ENCODE data around the gene AADAT.

DNA sequence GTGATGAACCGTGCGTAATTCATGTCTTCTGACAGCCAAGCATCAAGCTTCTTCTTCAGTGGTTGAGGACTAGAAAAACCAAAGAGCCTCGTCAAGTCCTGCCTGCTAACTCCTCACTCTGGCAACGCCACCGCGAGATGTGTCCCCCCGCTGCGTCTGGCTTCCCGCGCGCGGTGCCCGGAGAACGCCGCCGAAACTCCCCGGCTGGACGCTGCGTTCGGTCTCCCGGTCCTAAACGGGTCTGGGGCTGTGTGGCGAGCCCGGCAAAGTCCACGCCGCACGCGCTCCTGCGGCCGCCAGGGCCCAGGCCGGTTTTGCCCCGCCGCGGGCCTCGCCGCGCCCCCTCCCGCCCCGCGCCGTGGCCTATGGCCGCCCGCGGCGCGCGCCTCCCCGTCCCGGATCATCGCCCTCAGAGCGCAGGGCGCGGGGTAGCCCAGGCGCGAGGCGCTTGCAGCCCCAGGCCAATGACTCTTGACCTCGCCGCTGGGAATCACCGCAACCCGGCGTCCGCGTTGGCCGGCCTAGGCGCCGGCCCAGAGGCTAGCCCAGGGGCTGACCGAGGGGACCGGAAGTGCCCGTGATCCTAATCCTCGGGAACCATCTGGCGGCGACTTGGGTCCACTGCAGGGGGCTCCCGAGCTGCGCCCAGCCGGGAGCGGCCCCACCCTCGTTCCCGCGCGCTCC, at the start of gene AADAT:
- TF ChIP-seq POLR2AphosphoS5 (IDR thresholded peaks at IDR 0.05; ENCODE audit: borderline replicate concordance, low read depth, low read length) (no peak), EZH2 (IDR thresholded peaks at IDR 0.05) (no peak)
